ENCODE measurements around the gene MYO3B.

DNA sequence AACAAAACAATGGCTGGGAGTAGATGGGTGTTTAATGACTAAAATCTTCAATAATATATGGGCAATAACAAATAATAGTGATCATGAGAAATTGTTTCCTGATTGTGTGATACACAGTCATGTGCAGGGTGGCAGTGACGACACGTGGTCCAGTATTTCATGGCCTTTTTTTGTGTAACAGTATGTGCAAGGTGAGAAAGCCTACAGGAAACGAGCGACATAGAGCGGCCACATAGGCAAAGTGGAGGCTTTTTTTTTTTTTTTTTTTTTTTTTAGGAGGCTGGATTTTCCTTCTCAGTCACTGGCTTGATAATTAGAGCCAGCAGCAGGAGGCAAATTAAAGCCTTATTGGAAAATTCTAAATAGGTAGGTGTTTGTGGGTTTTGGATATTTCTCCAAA, 123.7 kb downstream of the MYO3B start:
- TF ChIP-seq, protein P1, sequence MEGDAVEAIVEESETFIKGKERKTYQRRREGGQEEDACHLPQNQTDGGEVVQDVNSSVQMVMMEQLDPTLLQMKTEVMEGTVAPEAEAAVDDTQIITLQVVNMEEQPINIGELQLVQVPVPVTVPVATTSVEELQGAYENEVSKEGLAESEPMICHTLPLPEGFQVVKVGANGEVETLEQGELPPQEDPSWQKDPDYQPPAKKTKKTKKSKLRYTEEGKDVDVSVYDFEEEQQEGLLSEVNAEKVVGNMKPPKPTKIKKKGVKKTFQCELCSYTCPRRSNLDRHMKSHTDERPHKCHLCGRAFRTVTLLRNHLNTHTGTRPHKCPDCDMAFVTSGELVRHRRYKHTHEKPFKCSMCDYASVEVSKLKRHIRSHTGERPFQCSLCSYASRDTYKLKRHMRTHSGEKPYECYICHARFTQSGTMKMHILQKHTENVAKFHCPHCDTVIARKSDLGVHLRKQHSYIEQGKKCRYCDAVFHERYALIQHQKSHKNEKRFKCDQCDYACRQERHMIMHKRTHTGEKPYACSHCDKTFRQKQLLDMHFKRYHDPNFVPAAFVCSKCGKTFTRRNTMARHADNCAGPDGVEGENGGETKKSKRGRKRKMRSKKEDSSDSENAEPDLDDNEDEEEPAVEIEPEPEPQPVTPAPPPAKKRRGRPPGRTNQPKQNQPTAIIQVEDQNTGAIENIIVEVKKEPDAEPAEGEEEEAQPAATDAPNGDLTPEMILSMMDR (IDR thresholded peaks at IDR 0.05; ENCODE audit: extremely low read depth in 1 of 2, insufficient read depth in 1 of 2, low read depth in 1 of 2, low read length in 2 of 2), result no peak
- TF ChIP-seq JUN (IDR thresholded peaks at IDR 0.05; ENCODE audit: borderline replicate concordance, insufficient read depth, insufficient read length, low read depth) (no peak), POLR2A (IDR thresholded peaks at IDR 0.05; ENCODE audit: low read depth, low read length) (no peak), EZH2 (IDR thresholded peaks at IDR 0.05; ENCODE audit: borderline replicate concordance, low read depth, low read length, severe bottlenecking) (no peak), POLR2AphosphoS5 (IDR thresholded peaks at IDR 0.05; ENCODE audit: insufficient read depth, low read depth, low read length) (no peak), FOS (IDR thresholded peaks at IDR 0.05; ENCODE audit: borderline replicate concordance, insufficient read depth, low read length) (no peak), MYC (IDR thresholded peaks at IDR 0.05; ENCODE audit: low read depth, low read length) (no peak)
- TF ChIP-seq, protein P2, sequence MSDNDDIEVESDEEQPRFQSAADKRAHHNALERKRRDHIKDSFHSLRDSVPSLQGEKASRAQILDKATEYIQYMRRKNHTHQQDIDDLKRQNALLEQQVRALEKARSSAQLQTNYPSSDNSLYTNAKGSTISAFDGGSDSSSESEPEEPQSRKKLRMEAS (IDR thresholded peaks at IDR 0.05; ENCODE audit: insufficient read depth, insufficient read length), result no peak
